HepG2 (cell line): ENCODE measurements around the gene SPG7. TPM values are rescaled to one million over a fixed set of nuclear protein-coding genes. Genes with fewer than 3 reads are reported as not detected.

Source experiments
- ATAC-seq: fragments of 200-7000 bp; cut with Tn5 transposase; 3 replicates; pipeline ENCODE4 v1.9.1; 2020; ENCODE audit warnings: mild to moderate bottlenecking, moderate library complexity
- BruUV-seq: library from RNA; stranded (reverse); fragments of 400-500 nt; replicated peaks from 2 replicates; lab custom pipeline; 2021; lab: Mats Ljungman, UMichigan
- CTCF ChIA-PET: fragments of 300-600 bp; formaldehyde crosslinking; extraction: SDS; loops from one replicate; lab custom pipeline; 2021; ENCODE audit warnings: low total read pairs, inconsistent platforms, low intra/inter-chr PET ratio; lab: Yijun Ruan, JAX
- POLR2A ChIA-PET: fragments of 350-600 bp; sonication (Branson Sonifier 250); formaldehyde crosslinking; loops from one replicate; lab custom pipeline; 2020; ENCODE audit warnings: antibody characterized with exemption, inconsistent platforms; lab: Yijun Ruan, JAX
- DNase-seq: peaks from one replicate; pipeline ENCODE4 v3.0.0-alpha.2; 2015; ENCODE audit warnings: low spot score
- FAIRE-seq: peaks from 3 replicates; lab custom pipeline; 2011; peaks lifted over from hg19 to GRCh38; lab: Jason Lieb, UNC
- H2AFZ ChIP-seq: one replicate; pipeline ENCODE4 v1.6.1; 2011; ENCODE audit warnings: low read length, inconsistent platforms
- H3K27ac ChIP-seq: fragments of 300-600 bp; 3 replicates; pipeline ENCODE4 v1.8.0; 2011; ENCODE audit warnings: mixed run types, mild to moderate bottlenecking, mixed read lengths, low read length, inconsistent platforms; ENCODE audit not compliant: insufficient read depth; ENCODE audit errors: extremely low read length
- H3K27me3 ChIP-seq, 2 experiments: fragments of 200-600 bp in 1 of 2; 2 replicates in 1 of 2; 3 replicates in 1 of 2; pipeline versions ENCODE4 v1.6.0 to v1.8.0; 2011; ENCODE audit warnings: low read length in 2 of 2, mild to moderate bottlenecking in 2 of 2, moderate library complexity in 2 of 2, inconsistent platforms in 1 of 2; ENCODE audit not compliant: insufficient read depth in 2 of 2, control insufficient read depth in 1 of 2
- H3K36me3 ChIP-seq, 2 experiments: fragments of 200-600 bp in 1 of 2; replicated peaks in 1 of 2; 2 replicates in 1 of 2; 3 replicates in 1 of 2; pipeline versions ENCODE4 v1.5.1 to v1.8.0; 2011; ENCODE audit warnings: low read length in 2 of 2, inconsistent platforms in 1 of 2; ENCODE audit not compliant: insufficient read depth in 2 of 2, control insufficient read depth in 1 of 2
- H3K4me1 ChIP-seq: 2 replicates; pipeline ENCODE4 v1.5.1; 2012; ENCODE audit warnings: low read length, inconsistent platforms; ENCODE audit not compliant: insufficient read depth
- H3K4me2 ChIP-seq: 2 replicates; pipeline ENCODE4 v1.6.0; 2011; ENCODE audit warnings: low read depth, low read length, inconsistent platforms
- H3K4me3 ChIP-seq, 3 experiments: fragments of 200-600 bp in 1 of 3; sonication (generic), shearing (Covaris generic) in 1 of 3; replicated peaks in 1 of 3; 2 replicates each; pipeline ENCODE4 v1.5.1; 2011 to 2016; ENCODE audit warnings: low read length in 3 of 3, inconsistent platforms in 2 of 3, low read depth in 2 of 3, mild to moderate bottlenecking in 2 of 3, control low read depth in 1 of 3, mixed read lengths in 1 of 3; ENCODE audit not compliant: insufficient read depth in 1 of 3
- H3K79me2 ChIP-seq: one replicate; pipeline ENCODE4 v1.6.1; 2011; ENCODE audit warnings: low read length, inconsistent platforms; ENCODE audit not compliant: insufficient read depth
- H3K9ac ChIP-seq: 2 replicates; pipeline ENCODE4 v1.6.0; 2011; ENCODE audit warnings: mild to moderate bottlenecking, low read depth, low read length, inconsistent platforms; ENCODE audit not compliant: insufficient read depth
- H3K9me3 ChIP-seq: 2 replicates; pipeline ENCODE4 v1.5.1; 2012; ENCODE audit warnings: mild to moderate bottlenecking, low read length
- H4K20me1 ChIP-seq: 2 replicates; pipeline ENCODE4 v1.6.0; 2011; ENCODE audit warnings: inconsistent platforms, mild to moderate bottlenecking, low read length, moderate library complexity; ENCODE audit not compliant: insufficient read depth
- CC2D1A ChIP-seq: sonication (generic); formaldehyde crosslinking; IDR thresholded peaks from 2 replicates; pipeline ENCODE4 v1.8.1; 2023; ENCODE audit warnings: mild to moderate bottlenecking, missing genetic modification reagents
- HIVEP1 ChIP-seq: sonication (generic); formaldehyde crosslinking; IDR thresholded peaks from 2 replicates; pipeline ENCODE4 v1.4.0; 2020; ENCODE audit warnings: mild to moderate bottlenecking, missing genetic modification reagents
- MED13 ChIP-seq: sonication (generic); formaldehyde crosslinking; IDR thresholded peaks from 2 replicates; pipeline ENCODE4 v1.5.0; 2020; ENCODE audit warnings: missing genetic modification reagents
- MLXIP ChIP-seq: sonication (generic); formaldehyde crosslinking; IDR thresholded peaks from 2 replicates; pipeline ENCODE4 v1.9.0; 2021; ENCODE audit warnings: missing genetic modification reagents, borderline replicate concordance
- NFIB ChIP-seq: sonication (generic); formaldehyde crosslinking; IDR thresholded peaks from 2 replicates; pipeline ENCODE4 v1.9.0; 2021; ENCODE audit warnings: missing genetic modification reagents, mild to moderate bottlenecking, borderline replicate concordance
- POLR2AphosphoS5 ChIP-seq: IDR thresholded peaks from 2 replicates; pipeline ENCODE4 v1.6.1; 2012; ENCODE audit warnings: low read depth, low read length
- SNAI1 ChIP-seq: sonication (generic); formaldehyde crosslinking; IDR thresholded peaks from 2 replicates; pipeline ENCODE4 v1.5.0; 2020; ENCODE audit warnings: mild to moderate bottlenecking, missing genetic modification reagents, borderline replicate concordance
- SSRP1 ChIP-seq: IDR thresholded peaks from 2 replicates; pipeline ENCODE4 v1.6.1; 2016; ENCODE audit warnings: control low read depth
- SYNCRIP ChIP-seq: fragments of 200-400 bp; formaldehyde crosslinking; IDR thresholded peaks from 2 replicates; pipeline ENCODE4 v1.6.1; 2018; ENCODE audit warnings: mild to moderate bottlenecking, low read depth, low read length; ENCODE audit not compliant: insufficient read depth
- ZFAT ChIP-seq: sonication (generic); formaldehyde crosslinking; conservative IDR thresholded peaks from 2 replicates; pipeline ENCODE4 v1.8.1; 2023; ENCODE audit warnings: missing genetic modification reagents, inconsistent platforms
- ZNF143 ChIP-seq: sonication (generic); formaldehyde crosslinking; IDR thresholded peaks from 2 replicates; pipeline ENCODE4 v1.4.0; 2020; ENCODE audit warnings: missing genetic modification reagents
- ZNF383 ChIP-seq: sonication (generic); formaldehyde crosslinking; IDR thresholded peaks from 2 replicates; pipeline ENCODE4 v1.4.0; 2020; ENCODE audit warnings: missing genetic modification reagents, mild to moderate bottlenecking, borderline replicate concordance
- ZNF44 ChIP-seq: sonication (generic); formaldehyde crosslinking; IDR thresholded peaks from 2 replicates; pipeline ENCODE4 v1.5.1; 2020; ENCODE audit warnings: mild to moderate bottlenecking, missing genetic modification reagents
- ZNF75D ChIP-seq: sonication (generic); formaldehyde crosslinking; IDR thresholded peaks from 2 replicates; pipeline ENCODE4 v1.8.1; 2023; ENCODE audit warnings: missing genetic modification reagents, mild to moderate bottlenecking, borderline replicate concordance
- ZNF770 ChIP-seq: sonication (generic); formaldehyde crosslinking; IDR thresholded peaks from 2 replicates; pipeline ENCODE4 v1.5.0; 2020; ENCODE audit warnings: mild to moderate bottlenecking, missing genetic modification reagents
- WGBS: methylation state at CpG from one replicate; pipeline ENCODE4 v1.1.6; 2017; ENCODE audit warnings: low lambda C conversion rate; 5-methylcytosine and 5-hydroxymethylcytosine counted together
- in situ Hi-C: cut with HindIII; loops from 2 replicates; pipeline ENCODE4 v1.10.0; 2017; ENCODE audit warnings: low pct_unique_long_range_greater_than_20kb; ENCODE audit not compliant: extremely low pct_ligation_motif_present
- intact Hi-C: fragments of 100-400 bp; cut with micrococcal nuclease; formaldehyde crosslinking; loops from one replicate; pipeline ENCODE4 v1.10.0; 2022; ENCODE audit not compliant: unreplicated experiment
- polyA plus RNA-seq, 8 experiments: library from polyadenylated mRNA; depleted of rRNA in 3 of 8; stranded (reverse) in 7 of 8; unstranded in 1 of 8; fragments of >200 nt; fragmentation: Illumina TruSeq in 4 of 8; extraction: Trizol in 4 of 8; gene quantifications; 2 replicates each; pipeline versions ENCODE4 v1.2.1 to v1.2.3, GENCODE V29; 2011 to 2016; ENCODE audit warnings: low read depth in 4 of 8, missing spikeins in 1 of 8, mixed read lengths in 1 of 8; ENCODE audit not compliant: insufficient read depth in 1 of 8
- total RNA-seq, 5 experiments: library from RNA; depleted of rRNA; stranded (reverse); fragments of >200 nt; fragmentation: Illumina TruSeq; extraction: Trizol; gene quantifications; 2 replicates each; pipeline ENCODE4 v1.2.3, GENCODE V29; 2016; ENCODE audit warnings: low read depth in 1 of 5
- TF ChIP-seq, protein P1 (sequence below): sonication (generic); formaldehyde crosslinking; IDR thresholded peaks from 2 replicates; pipeline ENCODE4 v1.4.0; 2020; ENCODE audit warnings: missing genetic modification reagents
- TF ChIP-seq, protein P2 (sequence below): sonication (generic); formaldehyde crosslinking; IDR thresholded peaks from 2 replicates; pipeline ENCODE4 v1.4.0; 2020; ENCODE audit warnings: missing genetic modification reagents
- TF ChIP-seq, protein P3 (sequence below): IDR thresholded peaks from 2 replicates; pipeline ENCODE4 v1.6.1; 2012; ENCODE audit warnings: inconsistent platforms

Gene SPG7
- total and polyA plus RNA-seq, 2 of the 13 experiments (the other 11 are each of a cell fraction or from before 2014, with no cell fraction given): 66.0 to 136 TPM

DNA sequence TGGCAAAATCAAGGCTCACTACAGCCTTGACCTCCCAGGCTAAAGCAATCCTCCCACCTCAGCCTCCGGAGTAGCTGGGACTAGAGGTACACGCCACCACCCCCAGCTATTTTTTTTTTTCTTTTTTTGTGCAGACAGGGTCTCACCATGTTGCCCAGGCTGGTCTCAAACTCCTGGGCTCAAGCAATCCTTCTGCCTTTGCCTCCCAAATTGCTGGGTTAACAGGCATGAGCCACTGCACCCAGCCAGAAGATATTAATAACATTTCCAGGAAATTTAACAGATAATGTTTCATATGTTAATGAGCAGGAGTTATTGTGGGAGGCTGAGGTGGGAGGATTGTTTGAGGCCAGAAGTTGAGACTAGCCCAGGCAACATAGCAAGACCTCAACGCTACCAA, 8.4 kb upstream of the SPG7 start:
- peaks cover 39% of the 10 kb centered on the region for H3K4me1 ChIP-seq
- H3K4me3 ChIP-seq: no peak overlapping the region
- BruUV-seq: no TSS peak
- H4K20me1 ChIP-seq: no peaks in the 10 kb centered on the region
- no peaks in the 10 kb centered on the region for H3K79me2 ChIP-seq
- ChIA-PET CTCF (no interaction called here), POLR2A (interaction anchor here (1.0 to 1.1 kb wide), 2 partner anchors 9 to 11 kb away, joined by 3 to 4 read pairs; partner anchors contain the start of gene SPG7)
- FAIRE-seq (no peak), ATAC-seq (no peak), DNase-seq (no peak)
- H3K27ac ChIP-seq: no peak overlapping the region
- 97% methylated on average over 3 of the region's 3 CpGs for WGBS
- H3K4me2 ChIP-seq: no peak overlapping the region
- in situ Hi-C loops (no loop called here), intact Hi-C loops (no loop called here)
- H3K27me3 ChIP-seq: no peaks in the 10 kb centered on the region
- H3K36me3 ChIP-seq: no peaks in the 10 kb centered on the region
- H3K9me3 ChIP-seq: no peaks in the 10 kb centered on the region
- H2AFZ ChIP-seq: no peak overlapping the region
- H3K9ac ChIP-seq: no peak overlapping the region
- TF ChIP-seq NFIB (CRISPR knock-in tag): no peak
- TF ChIP-seq SYNCRIP: no peak
- no peak for TF ChIP-seq ZFAT
- no peak for TF ChIP-seq ZNF383
- TF ChIP-seq MLXIP: no peak
- TF ChIP-seq, protein P1, sequence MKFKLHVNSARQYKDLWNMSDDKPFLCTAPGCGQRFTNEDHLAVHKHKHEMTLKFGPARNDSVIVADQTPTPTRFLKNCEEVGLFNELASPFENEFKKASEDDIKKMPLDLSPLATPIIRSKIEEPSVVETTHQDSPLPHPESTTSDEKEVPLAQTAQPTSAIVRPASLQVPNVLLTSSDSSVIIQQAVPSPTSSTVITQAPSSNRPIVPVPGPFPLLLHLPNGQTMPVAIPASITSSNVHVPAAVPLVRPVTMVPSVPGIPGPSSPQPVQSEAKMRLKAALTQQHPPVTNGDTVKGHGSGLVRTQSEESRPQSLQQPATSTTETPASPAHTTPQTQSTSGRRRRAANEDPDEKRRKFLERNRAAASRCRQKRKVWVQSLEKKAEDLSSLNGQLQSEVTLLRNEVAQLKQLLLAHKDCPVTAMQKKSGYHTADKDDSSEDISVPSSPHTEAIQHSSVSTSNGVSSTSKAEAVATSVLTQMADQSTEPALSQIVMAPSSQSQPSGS (CRISPR knock-in tag): no peak
- no peak for TF ChIP-seq ZNF44 (CRISPR knock-in tag)
- TF ChIP-seq, protein P2, sequence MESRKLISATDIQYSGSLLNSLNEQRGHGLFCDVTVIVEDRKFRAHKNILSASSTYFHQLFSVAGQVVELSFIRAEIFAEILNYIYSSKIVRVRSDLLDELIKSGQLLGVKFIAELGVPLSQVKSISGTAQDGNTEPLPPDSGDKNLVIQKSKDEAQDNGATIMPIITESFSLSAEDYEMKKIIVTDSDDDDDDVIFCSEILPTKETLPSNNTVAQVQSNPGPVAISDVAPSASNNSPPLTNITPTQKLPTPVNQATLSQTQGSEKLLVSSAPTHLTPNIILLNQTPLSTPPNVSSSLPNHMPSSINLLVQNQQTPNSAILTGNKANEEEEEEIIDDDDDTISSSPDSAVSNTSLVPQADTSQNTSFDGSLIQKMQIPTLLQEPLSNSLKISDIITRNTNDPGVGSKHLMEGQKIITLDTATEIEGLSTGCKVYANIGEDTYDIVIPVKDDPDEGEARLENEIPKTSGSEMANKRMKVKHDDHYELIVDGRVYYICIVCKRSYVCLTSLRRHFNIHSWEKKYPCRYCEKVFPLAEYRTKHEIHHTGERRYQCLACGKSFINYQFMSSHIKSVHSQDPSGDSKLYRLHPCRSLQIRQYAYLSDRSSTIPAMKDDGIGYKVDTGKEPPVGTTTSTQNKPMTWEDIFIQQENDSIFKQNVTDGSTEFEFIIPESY (CRISPR knock-in tag): no peak
- TF ChIP-seq ZNF75D (CRISPR knock-in tag): no peak
- TF ChIP-seq SNAI1 (CRISPR knock-in tag): no peak
- TF ChIP-seq ZNF770 (CRISPR knock-in tag): no peak
- TF ChIP-seq ZNF143 (CRISPR knock-in tag): no peak
- no peak for TF ChIP-seq HIVEP1 (CRISPR knock-in tag)
- TF ChIP-seq, protein P3, sequence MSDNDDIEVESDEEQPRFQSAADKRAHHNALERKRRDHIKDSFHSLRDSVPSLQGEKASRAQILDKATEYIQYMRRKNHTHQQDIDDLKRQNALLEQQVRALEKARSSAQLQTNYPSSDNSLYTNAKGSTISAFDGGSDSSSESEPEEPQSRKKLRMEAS: no peak
- no peak for TF ChIP-seq CC2D1A
- no peak for TF ChIP-seq MED13 (CRISPR knock-in tag)
- no peak for TF ChIP-seq POLR2AphosphoS5
- TF ChIP-seq SSRP1 (CRISPR knock-in tag): no peak
